ENCODE data around the gene RTL9.

DNA sequence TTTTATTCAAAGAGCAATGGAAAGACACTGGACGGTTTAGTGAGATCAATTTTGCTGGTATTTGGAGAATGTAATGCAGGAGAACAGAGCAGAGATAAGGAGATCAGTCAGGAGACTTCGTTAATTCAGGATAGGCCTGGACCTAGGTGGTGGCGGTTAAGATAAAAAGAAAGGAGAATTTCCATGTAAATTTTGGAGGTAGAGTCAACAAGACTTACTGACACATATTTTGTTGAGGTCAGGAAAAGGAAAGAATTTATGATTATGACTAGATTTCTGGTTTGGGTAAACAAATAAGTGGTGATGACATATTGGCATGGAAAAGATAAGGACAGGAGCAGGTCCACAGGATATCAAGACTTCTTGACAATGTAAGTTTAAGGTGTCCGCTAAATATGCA lies 31.9 kb upstream of the RTL9 start:
- TF ChIP-seq ZNF780A (CRISPR knock-in tag; IDR thresholded peaks at IDR 0.05): no peak
- TF ChIP-seq GABPB1 (CRISPR knock-in tag; IDR thresholded peaks at IDR 0.05): no peak
- TF ChIP-seq FOXJ3 (CRISPR knock-in tag; IDR thresholded peaks at IDR 0.05; ENCODE audit: borderline replicate concordance): no peak
- no peak for TF ChIP-seq CREB1 (IDR thresholded peaks at IDR 0.05)
- no peak for TF ChIP-seq CREB1 (CRISPR knock-in tag; IDR thresholded peaks at IDR 0.05)
- TF ChIP-seq ZNF101 (CRISPR knock-in tag; IDR thresholded peaks at IDR 0.05; ENCODE audit: borderline replicate concordance, low read depth): no peak

All from HepG2 (cell line).